GM12878 (cell line): ENCODE results near the gene DESI1. TPM values are rescaled to one million over a fixed set of nuclear protein-coding genes. Genes with fewer than 3 reads are reported as not detected.

ENCODE experiments used
- BHLHE40 ChIP-seq, 2 experiments: fragments of 450-650 bp in 1 of 2; IDR thresholded peaks; 2 replicates each; pipeline ENCODE4 v1.6.1; 2011 to 2017; ENCODE audit warnings: low read depth in 2 of 2, borderline replicate concordance in 1 of 2, improper control_type of control experiment in 1 of 2, low read length in 1 of 2, mild to moderate bottlenecking in 1 of 2
- HDAC6 ChIP-seq: fragments of 200-600 bp; sonication (generic); IDR thresholded peaks from one replicate; pipeline ENCODE4 v1.8.0; 2017; ENCODE audit warnings: antibody characterized with exemption; ENCODE audit not compliant: unreplicated experiment
- IKZF1 ChIP-seq: fragments of 450-650 bp; conservative IDR thresholded peaks from 2 replicates; pipeline ENCODE4 v1.6.1; 2017; ENCODE audit warnings: antibody characterized with exemption, mild to moderate bottlenecking
- IRF4 ChIP-seq: IDR thresholded peaks from 2 replicates; pipeline ENCODE4 v1.6.1; 2011; ENCODE audit warnings: low read depth, low read length
- LARP7 ChIP-seq: fragments of 450-650 bp; IDR thresholded peaks from 2 replicates; pipeline ENCODE4 v1.6.1; 2017; ENCODE audit warnings: mild to moderate bottlenecking
- NR2C2 ChIP-seq: IDR thresholded peaks from 2 replicates; pipeline ENCODE4 v1.6.1; 2011; ENCODE audit warnings: borderline replicate concordance, low read depth; ENCODE audit not compliant: control insufficient read depth, insufficient read length
- RFX5 ChIP-seq: IDR thresholded peaks from 2 replicates; pipeline ENCODE4 v1.6.1; 2011; ENCODE audit warnings: low read depth, low read length, improper control_type of control experiment
- RUNX3 ChIP-seq: IDR thresholded peaks from 2 replicates; pipeline ENCODE4 v1.6.1; 2012; ENCODE audit warnings: low read length, inconsistent platforms
- SREBF1 ChIP-seq: IDR thresholded peaks from 2 replicates; pipeline ENCODE4 v1.6.1; 2012; ENCODE audit warnings: mild to moderate bottlenecking, low read length
- TCF7 ChIP-seq: IDR thresholded peaks from 2 replicates; pipeline ENCODE4 v1.6.1; 2014; ENCODE audit warnings: antibody characterized with exemption, borderline replicate concordance
- WRNIP1 ChIP-seq: IDR thresholded peaks from 2 replicates; pipeline ENCODE4 v1.6.1; 2011; ENCODE audit warnings: low read depth, low read length, improper control_type of control experiment, borderline replicate concordance
- YY1 ChIP-seq: IDR thresholded peaks from 2 replicates; pipeline ENCODE4 v1.6.1; 2011; ENCODE audit warnings: low read depth, mild to moderate bottlenecking, low read length
- ZNF274 ChIP-seq: IDR thresholded peaks from one replicate; pipeline ENCODE4 v1.8.0; 2011; ENCODE audit not compliant: insufficient read length, insufficient read depth
- polyA plus RNA-seq, 11 experiments: library from polyadenylated mRNA; depleted of rRNA in 4 of 11; unstranded in 6 of 11; stranded (reverse) in 5 of 11; fragments of >200 nt; fragmentation: Nextera tagmentation in 4 of 11; fragmentation: Illumina TruSeq in 1 of 11; extraction: Ambion mirVana in 4 of 11; extraction: Trizol in 1 of 11; gene quantifications; 1 replicate in 1 of 11; 2 replicates in 10 of 11; pipeline versions ENCODE4 v1.2.1 to v1.2.3, GENCODE V29; 2011 to 2016; ENCODE audit warnings: inconsistent platforms in 2 of 11, missing spikeins in 2 of 11, low read depth in 1 of 11
- total RNA-seq, 4 experiments: library from RNA; depleted of rRNA in 3 of 4; stranded (reverse); fragments of >200 nt in 3 of 4; fragmentation: Illumina TruSeq in 1 of 4; extraction: Trizol in 1 of 4; gene quantifications; 2 replicates each; pipeline versions ENCODE4 v1.2.1 to v1.2.3, GENCODE V29; 2013 to 2021
- TF ChIP-seq, protein P1 (sequence below): fragments of 450-650 bp; IDR thresholded peaks from 2 replicates; pipeline ENCODE4 v1.6.1; 2018; ENCODE audit warnings: mild to moderate bottlenecking, low read depth, moderate library complexity; ENCODE audit not compliant: partially characterized antibody
- TF ChIP-seq, protein P2 (sequence below): fragments of 450-650 bp; IDR thresholded peaks from 2 replicates; pipeline ENCODE4 v1.6.1; 2016; ENCODE audit warnings: mild to moderate bottlenecking, moderate library complexity, borderline replicate concordance
- TF ChIP-seq, protein P3 (sequence below): IDR thresholded peaks from 2 replicates; pipeline ENCODE4 v1.6.1; 2012; ENCODE audit warnings: mild to moderate bottlenecking, low read depth, low read length

DESI1 gene
- total and polyA plus RNA-seq, 10 of the 15 experiments (the other 5 are each of a cell fraction or from before 2014, with no cell fraction given): 8.0 to 76.8 (median 40.6) TPM

DNA sequence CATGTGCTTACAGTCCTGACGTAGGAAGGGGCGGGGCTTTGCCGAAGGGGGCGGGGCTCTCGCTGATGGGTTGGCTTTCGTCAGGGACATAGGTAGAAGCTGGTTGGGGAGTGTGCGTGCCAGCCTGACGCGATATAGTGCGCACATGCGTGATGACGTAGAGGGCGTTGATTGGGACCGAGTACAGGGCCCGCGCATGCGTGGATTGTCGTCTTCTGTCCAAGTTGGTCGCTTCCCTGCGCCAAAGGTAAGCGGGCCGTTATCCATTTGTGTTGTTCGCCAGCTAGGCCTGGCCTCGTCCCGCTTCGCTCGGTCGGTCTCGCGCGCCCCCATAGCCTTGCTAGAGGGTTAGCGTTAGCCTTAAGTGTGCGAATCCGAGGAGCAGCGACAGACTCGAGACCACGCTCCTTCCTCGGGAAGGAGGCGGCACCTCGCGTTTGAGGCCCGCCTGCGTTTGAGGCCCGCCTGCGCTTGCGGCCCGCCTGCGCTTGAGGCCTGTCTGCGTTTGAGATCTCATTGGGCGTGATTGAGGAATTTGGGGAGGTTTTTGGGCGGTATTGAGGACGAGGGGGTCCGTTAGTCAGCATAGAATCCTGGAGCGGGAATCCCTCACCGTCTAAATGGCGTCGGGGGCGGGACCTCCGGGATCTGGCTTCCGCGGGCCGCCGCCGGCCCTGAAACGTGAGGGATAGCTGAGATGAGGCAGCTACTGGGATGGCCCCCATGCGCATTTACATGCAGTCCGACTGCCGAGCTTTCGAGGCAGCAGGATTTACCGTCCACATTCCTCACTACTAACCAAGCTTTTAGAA, 462 bp upstream of the DESI1 start, which contains the start of gene XRCC6 (continued):
- 0 out of 2 replicates have a peak, but pooled peaks have one; percentile 5 for TF ChIP-seq RUNX3
- TF ChIP-seq BHLHE40 (IDR thresholded peaks at IDR 0.05; ENCODE audit: borderline replicate concordance in 1 of 2, low read depth in 2 of 2, low read length in 1 of 2): peak; percentile 81 to 85
- TF ChIP-seq, protein P1, sequence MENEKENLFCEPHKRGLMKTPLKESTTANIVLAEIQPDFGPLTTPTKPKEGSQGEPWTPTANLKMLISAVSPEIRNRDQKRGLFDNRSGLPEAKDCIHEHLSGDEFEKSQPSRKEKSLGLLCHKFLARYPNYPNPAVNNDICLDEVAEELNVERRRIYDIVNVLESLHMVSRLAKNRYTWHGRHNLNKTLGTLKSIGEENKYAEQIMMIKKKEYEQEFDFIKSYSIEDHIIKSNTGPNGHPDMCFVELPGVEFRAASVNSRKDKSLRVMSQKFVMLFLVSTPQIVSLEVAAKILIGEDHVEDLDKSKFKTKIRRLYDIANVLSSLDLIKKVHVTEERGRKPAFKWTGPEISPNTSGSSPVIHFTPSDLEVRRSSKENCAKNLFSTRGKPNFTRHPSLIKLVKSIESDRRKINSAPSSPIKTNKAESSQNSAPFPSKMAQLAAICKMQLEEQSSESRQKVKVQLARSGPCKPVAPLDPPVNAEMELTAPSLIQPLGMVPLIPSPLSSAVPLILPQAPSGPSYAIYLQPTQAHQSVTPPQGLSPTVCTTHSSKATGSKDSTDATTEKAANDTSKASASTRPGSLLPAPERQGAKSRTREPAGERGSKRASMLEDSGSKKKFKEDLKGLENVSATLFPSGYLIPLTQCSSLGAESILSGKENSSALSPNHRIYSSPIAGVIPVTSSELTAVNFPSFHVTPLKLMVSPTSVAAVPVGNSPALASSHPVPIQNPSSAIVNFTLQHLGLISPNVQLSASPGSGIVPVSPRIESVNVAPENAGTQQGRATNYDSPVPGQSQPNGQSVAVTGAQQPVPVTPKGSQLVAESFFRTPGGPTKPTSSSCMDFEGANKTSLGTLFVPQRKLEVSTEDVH: no peak
- no peak for TF ChIP-seq TCF7
- no peak for TF ChIP-seq IRF4
- peak; percentile 93 for TF ChIP-seq YY1
- TF ChIP-seq LARP7: peak; percentile 87
- TF ChIP-seq WRNIP1: no peak
- peak; percentile 85 for TF ChIP-seq RFX5
- TF ChIP-seq NR2C2: no peak
- TF ChIP-seq, protein P2, sequence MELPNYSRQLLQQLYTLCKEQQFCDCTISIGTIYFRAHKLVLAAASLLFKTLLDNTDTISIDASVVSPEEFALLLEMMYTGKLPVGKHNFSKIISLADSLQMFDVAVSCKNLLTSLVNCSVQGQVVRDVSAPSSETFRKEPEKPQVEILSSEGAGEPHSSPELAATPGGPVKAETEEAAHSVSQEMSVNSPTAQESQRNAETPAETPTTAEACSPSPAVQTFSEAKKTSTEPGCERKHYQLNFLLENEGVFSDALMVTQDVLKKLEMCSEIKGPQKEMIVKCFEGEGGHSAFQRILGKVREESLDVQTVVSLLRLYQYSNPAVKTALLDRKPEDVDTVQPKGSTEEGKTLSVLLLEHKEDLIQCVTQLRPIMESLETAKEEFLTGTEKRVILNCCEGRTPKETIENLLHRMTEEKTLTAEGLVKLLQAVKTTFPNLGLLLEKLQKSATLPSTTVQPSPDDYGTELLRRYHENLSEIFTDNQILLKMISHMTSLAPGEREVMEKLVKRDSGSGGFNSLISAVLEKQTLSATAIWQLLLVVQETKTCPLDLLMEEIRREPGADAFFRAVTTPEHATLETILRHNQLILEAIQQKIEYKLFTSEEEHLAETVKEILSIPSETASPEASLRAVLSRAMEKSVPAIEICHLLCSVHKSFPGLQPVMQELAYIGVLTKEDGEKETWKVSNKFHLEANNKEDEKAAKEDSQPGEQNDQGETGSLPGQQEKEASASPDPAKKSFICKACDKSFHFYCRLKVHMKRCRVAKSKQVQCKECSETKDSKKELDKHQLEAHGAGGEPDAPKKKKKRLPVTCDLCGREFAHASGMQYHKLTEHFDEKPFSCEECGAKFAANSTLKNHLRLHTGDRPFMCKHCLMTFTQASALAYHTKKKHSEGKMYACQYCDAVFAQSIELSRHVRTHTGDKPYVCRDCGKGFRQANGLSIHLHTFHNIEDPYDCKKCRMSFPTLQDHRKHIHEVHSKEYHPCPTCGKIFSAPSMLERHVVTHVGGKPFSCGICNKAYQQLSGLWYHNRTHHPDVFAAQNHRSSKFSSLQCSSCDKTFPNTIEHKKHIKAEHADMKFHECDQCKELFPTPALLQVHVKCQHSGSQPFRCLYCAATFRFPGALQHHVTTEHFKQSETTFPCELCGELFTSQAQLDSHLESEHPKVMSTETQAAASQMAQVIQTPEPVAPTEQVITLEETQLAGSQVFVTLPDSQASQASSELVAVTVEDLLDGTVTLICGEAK: peak; percentile 50; the same call in 1 of the 2 replicates
- no peak for TF ChIP-seq ZNF274
- TF ChIP-seq, protein P3, sequence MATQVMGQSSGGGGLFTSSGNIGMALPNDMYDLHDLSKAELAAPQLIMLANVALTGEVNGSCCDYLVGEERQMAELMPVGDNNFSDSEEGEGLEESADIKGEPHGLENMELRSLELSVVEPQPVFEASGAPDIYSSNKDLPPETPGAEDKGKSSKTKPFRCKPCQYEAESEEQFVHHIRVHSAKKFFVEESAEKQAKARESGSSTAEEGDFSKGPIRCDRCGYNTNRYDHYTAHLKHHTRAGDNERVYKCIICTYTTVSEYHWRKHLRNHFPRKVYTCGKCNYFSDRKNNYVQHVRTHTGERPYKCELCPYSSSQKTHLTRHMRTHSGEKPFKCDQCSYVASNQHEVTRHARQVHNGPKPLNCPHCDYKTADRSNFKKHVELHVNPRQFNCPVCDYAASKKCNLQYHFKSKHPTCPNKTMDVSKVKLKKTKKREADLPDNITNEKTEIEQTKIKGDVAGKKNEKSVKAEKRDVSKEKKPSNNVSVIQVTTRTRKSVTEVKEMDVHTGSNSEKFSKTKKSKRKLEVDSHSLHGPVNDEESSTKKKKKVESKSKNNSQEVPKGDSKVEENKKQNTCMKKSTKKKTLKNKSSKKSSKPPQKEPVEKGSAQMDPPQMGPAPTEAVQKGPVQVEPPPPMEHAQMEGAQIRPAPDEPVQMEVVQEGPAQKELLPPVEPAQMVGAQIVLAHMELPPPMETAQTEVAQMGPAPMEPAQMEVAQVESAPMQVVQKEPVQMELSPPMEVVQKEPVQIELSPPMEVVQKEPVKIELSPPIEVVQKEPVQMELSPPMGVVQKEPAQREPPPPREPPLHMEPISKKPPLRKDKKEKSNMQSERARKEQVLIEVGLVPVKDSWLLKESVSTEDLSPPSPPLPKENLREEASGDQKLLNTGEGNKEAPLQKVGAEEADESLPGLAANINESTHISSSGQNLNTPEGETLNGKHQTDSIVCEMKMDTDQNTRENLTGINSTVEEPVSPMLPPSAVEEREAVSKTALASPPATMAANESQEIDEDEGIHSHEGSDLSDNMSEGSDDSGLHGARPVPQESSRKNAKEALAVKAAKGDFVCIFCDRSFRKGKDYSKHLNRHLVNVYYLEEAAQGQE: no peak
- TF ChIP-seq IKZF1: peak; percentile 86
- TF ChIP-seq HDAC6: peak; percentile 9
- TF ChIP-seq SREBF1: no peak
